Measurements from ENCODE around the gene SIRT3.

DNA sequence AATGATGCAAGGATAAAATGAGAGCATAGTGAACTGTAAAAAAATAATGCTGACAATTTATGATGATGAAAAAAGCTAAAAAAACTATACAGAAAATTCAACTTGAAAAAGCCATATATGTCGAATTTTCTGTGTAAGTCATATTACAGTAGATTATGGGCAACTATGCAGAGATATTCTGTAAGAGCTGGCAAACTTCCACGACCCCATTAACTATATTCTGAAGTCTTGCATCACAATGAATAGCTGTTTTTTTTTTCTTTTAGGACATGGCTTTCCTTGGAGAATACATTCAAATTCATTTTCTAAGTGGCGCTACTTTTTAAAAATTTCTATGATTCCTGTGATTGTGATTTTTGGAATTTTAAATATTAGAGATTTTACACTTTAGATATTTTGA lies 19.0 kb upstream of the SIRT3 start:
- TF ChIP-seq CTCF (IDR thresholded peaks at IDR 0.05) (no peak), POLR2A (IDR thresholded peaks at IDR 0.05) (no peak)
